A204.1 (cell line): Measurements from ENCODE around the gene KRT77.
"Not testable (repeated sequence)": the region's sequence is repeated elsewhere in the genome, so short reads cannot be mapped to it uniquely, and the experiment has no call there.

ENCODE experiments used
- FAIRE-seq: peaks from 2 replicates; lab custom pipeline; 2012; peaks lifted over from hg19 to GRCh38; lab: Jason Lieb, UNC

The KRT77 gene

DNA sequence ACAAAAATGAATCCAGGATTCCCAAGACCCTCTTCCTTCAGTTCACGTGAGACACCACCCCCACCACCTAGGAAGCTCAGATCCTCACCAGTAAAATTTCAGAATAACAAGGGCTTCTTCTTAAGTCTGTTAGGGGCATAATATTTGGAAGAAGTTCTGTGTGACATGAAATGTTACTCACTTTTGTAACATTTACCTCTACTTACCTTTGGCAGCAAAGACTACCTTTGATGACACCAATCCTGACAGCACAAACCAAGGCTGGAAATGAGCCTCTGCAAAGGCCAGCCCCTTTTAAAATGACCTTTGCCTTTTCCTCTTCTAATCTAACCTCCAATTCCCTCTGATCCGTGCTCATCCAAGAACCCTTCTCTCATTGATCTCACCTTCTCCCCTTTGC is 19.4 kb upstream of the KRT77 start:
- no peak for FAIRE-seq

DNA sequence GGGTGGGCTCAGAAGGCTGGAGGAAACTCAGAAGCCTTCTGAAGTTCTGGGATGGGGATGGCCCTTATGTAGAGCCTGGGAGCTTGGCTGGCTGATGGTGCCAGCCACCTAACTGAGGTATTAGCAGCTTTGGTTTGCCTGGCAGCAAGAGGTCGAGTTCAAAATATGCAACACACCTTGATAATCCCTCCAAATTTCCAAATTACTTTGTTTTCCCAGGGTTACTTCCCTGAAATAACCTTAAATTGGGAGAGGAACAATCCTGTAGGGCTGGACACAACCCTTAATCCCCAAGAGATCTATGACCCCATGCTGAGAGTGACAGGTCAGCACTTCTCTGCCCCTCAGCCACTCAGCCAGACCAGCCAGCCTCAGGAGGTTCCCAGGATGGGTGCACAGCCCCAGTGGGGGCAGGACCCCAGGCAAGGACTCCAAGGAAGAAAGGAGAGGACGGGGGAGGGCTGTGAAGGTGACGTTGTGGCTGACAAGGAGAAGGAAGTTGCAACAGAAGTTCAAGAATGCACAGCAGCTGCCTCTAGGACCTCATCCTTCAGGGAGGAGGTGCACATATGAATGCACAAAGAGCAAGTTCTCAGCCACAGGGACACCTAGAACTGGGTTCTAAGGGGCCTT is 18.6 kb upstream of the KRT77 start:
- no peak for FAIRE-seq

DNA sequence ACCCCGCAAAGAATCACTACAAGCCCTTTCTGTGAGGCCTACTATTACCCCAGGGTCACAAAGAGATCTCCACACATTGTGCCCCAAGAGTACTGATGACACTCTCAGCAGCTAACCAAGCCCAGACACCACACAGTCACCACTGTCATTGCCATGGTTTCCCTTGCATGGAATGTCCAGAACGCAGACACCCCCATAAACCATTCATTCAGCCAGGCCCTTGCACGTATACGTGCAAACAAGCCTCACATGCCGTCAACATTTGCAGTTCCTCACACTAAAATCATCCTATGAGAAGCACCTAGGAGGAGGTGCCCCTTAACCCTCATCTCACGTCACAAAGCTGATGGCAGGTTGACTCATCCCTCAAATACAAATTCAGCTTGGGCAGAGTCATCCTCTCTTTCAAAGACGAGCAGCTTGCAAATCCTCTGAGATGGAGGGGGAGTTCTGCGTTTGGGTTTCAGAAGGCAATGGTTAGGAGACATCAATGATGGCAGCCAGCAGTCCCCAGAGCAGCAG is 17.1 kb upstream of the KRT77 start:
- FAIRE-seq, result no peak

DNA sequence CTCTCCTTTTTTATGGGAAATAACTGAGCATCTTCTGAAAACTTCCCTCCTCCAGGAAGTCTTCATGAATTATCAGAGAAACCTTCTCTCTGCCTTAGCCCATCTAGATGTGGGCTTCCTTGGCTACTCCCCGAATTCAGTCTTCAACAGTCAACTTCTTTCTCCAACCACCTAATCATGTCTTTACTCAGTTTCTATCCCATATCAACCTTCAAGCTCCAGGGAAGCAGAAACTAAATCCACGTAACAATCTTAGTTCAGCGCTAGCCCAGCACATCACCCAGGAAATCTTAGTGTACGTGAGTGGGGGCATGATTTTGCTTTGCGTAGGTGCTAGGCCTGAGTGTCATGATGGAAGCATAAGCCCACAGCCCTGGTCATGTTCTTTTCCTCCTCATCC is 12.7 kb upstream of the KRT77 start:
- no peak for FAIRE-seq

DNA sequence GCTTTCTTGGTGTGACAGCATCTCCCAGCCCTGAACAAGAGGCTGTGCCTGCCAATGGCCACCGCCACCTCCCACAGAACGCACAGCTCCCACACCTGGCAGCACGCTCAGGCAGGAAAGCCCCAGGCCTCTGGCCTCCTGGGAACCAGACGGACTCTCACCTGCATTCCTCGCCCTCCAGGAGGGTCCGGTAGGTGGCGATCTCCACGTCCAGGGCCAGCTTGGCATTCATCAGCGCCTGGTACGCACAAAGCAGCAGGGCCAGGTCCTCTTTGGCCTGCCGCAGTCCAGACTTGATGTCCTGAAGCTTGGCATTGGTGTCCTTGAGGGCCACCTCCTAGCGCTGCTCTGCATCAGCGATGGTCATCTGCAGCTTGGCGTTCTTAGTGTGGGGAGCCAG is 12.1 kb upstream of the KRT77 start:
- FAIRE-seq, result no peak

DNA sequence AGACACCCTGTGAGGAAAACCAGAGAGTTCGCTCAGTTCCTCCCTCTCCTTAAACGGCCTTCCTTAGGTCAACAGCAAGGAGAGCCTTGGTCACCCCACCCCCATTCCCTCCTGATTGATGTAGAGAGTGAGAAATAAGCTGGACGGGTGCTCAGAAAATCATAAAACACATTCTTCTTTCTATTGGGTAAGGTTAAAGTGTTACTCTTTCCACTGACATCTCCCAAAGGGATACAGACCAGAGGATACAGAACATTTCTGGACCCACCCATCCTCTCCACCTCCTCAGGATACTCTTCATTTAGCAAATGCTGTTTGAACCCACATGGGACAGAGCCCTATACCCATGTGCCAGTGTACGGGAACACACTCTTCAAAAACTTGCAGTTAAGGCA is 11.6 kb upstream of the KRT77 start:
- no peak for FAIRE-seq

DNA sequence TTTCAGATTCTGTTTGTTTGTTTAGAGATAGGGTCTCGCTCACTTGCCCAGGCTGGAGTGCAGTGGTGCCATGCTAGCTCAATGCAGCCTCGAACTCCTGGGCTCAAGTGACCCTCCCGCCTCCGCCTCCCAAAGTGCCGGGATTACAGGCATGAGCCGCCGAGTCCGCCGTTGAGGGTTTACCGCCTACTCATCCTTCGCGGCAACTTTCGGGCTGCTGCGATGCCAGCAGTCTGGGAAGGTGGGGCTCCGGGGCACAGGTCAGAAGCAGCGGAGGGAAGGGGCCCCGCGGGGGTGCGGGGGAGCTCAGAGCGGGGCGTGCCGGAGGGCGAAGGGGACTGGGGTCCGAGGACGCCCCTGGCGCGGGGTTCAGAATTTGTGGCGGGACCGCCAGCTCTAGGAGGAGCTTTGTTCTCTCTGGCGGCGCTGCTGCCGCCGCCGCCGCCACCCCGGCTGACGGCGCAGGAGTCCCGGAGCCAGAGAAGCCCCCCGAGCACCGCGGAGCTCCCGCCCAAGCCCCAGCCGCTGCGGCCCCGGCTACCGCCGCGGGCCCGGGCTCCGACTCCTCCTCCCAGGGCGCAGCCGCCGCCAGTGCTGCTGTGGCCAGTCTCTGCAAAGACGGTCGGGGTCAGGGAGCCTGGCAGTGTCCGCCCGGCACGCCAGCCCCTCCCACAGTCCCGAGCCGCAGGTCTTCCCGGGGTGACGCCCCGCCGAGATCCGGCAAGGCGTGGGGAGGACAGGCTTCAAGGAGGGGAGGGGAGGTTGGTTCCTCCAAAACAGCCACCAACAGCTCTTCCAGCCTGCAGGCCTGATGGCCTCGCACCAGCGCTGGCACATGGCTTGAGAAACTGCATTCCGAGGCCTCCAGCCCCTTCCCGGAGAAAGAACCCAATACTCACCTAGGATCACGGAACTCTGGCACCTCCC is 10.9 kb upstream of the KRT77 start:
- no peak for FAIRE-seq

DNA sequence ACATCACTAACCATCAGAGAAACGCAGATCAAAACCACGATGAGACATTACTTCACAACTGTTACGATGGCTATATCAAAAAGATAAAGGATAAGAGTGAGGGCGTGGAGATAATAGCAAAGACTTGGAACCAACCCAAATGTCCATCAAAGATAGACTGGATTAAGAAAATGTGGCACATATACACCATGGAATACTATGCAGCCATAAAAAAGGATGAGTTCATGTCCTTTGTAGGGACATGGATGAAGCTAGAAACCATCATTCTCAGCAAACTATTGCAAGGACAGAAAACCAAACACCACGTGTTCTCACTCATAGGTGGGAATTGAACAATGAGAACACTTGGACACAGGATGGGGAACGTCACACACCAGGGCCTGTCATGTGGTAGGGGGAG is 8.8 kb upstream of the KRT77 start:
- not testable (repeated sequence) for FAIRE-seq

DNA sequence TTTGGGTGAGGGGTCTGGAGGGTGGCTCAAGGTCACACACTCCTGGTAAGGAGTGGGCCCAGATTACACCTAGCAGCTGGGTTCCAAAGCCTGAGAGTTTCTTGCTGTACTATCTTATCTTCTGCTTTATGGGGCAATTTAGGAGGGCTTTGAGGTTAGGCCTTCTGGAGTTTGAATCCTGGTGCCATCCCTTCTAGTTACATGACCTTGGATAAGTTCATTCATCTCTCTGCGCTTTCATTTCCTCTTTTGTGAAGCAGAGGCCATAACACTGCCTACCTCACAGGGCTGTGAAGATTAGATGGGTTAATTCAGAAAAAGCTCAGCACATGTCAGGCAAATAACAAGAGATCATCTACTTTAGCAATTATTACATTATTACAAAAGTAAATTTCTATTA is 7.4 kb upstream of the KRT77 start:
- no peak for FAIRE-seq

DNA sequence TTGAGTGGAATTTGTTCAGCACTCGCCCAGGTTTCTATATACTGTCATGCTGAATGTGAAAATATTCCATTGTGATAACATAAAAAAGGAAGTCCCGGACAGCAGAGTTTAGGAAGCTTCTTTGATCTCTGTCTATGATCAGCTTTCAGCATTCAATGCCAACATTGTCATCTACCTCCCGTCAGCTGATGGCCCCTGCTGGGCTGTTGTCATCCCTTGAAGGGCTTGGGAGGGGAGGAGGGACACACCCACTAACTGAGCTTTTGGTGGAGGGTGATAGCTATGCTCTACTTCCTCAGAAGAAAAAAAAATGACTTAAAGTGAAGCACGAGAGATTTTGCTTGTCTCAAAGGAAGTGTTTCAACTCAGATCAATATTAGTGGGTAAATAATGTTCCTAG is 4.7 kb upstream of the KRT77 start:
- FAIRE-seq, result no peak

DNA sequence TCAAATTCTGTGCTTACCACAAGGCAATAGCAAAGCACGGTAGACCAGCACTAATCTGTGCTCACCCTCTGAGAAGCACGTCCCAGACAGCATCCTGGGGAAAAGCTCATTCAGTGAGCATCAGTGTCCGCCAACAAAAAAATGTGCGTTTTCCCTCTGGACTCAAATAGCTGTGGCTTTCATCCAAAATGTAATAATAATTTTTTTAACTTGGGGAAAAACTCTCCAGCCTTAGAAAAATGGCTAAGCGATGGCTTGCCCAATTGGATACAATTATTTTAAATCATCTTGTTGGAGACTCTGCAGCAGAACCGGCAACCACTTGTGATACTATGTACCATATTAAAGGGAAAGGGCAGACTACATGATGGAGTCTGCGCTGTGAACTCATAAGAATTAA is 1.1 kb upstream of the KRT77 start:
- FAIRE-seq, result no peak

DNA sequence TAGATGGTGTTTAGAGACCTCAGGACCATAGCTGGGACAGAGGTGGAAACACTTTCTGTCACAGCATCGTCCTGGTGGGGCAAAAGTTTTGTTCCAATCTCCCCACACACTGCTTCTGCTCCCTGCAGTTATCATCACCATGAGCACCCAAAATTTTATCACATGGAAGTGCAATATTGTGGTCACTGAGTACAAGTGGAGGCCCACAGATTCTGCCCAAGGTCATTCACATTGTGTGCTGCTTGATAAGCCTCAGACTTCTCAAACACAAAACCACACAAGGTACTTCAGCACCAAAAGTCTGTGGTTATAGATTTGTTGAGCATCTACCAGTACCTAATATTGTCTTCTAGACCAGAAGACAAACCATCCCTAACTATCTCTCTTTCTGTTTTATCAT is 554 bp upstream of the KRT77 start:
- FAIRE-seq, result no peak

DNA sequence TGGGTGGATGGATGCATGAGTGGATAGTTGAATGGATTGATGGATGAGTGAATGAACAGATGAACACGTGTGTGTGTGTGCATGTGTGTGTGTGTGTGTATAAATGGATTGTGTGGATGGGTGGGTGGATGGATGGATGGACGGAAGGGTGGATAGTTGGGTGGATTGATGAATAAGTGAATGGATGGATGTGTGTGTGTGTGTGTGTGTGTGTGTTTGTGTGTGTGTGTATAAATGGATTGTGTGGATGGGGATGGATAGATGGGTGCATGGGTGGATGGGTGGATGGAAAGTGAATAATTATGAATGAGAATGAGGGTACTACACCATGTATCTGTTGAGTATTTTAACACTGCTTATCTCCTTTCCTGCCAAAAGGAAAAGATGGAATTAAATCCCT is 986 bp downstream of the KRT77 start:
- FAIRE-seq, result no peak

DNA sequence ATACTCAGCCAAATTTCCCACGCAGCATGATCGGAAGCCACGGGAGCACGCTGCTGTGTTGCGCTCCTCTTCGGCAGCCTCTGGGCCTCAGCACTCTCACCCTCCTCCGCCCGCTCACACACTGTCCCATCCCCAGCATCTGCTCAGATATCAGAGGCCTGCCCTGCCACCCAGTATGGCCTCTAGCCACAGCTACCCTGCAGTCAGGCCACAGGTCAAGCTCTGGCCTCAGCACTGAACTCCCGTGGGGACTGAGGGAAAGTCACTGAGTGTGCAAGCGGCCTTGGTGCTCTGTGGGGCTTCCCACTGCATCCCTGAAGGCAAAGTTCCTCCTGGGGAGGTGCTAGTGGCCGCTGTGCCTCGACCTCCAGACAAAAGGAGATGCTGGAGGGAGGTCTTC is 2.0 kb downstream of the KRT77 start:
- FAIRE-seq, result no peak

DNA sequence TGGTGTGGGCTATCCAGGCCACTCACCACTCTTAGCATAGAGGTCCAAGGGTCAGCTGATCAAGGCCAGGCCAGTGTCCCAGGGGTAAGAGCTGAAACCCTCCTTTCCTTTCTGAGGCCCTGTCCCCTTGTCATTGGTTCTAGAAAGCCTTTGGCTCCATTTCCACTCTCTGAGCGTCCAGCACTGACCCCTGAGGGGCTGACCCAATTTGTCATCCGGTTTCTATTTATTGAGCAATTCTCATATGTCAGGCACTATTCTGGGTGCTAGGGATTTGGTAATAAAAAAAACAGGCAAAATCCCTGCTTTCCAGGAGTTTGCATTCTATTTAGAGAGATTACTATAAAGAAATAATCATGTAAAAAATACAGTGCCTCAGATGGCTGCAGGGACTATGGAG is 3.4 kb downstream of the KRT77 start:
- FAIRE-seq, result no peak

DNA sequence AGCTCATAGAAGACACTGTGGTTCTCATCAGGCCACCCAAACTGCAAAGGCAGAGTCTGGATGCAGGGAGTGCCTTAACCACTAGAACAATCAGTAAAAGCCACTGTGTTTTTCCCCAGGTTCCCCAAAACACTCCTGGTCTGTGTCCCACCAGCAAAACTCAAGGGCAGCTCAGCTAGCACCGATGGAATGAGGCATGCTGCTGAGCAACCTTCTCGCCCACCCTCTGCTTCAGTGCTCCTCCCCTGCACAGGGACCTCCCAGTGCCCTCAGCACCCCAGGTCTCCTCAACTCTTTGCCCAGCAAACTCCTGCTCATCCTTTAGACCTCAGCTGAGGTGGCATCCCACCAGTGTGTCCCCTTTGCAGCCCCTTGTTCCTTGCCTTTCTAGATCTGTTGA is 4.0 kb downstream of the KRT77 start:
- FAIRE-seq, result no peak

DNA sequence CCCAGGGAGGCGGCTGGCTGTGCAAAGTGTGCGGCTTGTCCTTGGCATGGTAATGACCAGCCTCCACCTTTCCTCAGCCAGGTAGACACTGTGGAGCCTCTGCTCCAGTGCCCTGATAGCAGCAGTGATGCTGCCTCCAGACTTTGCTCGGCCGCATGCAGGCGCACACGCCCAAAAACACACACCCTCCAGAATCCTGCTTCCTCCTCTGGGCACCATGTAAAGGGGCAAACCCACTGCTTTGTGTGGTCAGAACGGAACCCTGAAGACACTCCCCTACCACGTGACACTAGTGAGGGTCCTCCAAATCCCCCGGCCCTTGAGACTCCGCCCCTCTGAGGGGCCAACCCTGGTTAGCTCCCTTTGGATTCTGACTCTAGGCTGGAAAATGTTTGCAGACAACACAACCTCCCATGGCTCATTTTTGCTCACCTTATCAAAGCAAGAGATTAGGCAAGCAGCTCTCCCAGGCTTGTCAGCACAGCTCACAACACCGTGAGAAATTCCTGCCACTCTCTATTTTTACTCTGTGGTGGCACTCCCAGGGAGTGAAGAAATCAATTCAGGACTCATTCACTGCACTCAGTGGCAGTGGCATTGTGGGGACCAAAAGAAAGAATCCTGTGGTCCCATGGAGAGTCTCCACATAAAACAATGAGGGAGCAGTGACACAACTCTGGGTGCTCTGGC is 4.5 kb downstream of the KRT77 start:
- FAIRE-seq, result no peak

DNA sequence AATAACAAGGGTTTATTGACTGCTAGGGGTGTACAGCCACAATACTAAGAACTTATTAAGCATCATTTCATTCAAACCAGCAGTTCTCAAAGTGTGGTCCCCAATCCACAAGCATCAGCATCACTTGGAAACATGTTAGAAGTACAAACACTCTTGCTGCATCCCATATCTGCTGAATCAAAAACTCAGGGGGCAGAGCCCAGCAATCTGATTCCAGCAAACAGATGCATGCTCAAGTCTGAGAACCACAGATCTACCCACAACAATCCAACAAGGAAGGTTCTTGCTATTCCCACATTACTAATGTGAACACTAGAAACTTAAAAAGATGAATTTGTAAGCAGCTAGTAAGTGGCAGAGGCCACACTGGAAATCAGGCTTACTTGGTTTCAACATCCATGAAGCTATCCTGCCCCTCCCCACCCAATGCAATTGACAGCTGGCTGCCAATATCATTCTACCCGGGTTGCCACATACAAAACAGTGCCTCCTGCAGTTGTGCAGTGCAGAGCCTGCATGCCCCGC is 6.2 kb downstream of the KRT77 start:
- FAIRE-seq, result no peak

DNA sequence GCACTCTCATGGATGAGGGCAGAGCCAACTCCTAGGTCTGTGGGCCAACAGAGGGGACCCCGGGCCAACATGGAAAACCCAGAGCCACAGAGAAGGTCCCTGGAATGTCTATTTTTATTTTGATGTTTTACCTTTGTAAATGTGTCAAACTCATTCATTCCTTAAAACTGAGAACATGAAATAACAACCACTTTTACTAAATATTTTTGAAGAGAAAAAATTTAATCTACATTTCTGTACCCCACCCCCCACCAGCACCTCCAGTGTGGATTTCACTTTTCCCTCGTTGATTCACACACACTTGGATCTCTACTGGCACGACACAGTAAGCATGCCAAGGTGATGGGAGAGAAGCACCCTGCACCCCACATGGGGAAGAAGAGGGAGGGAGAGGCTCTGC is 6.7 kb downstream of the KRT77 start:
- FAIRE-seq, result no peak

DNA sequence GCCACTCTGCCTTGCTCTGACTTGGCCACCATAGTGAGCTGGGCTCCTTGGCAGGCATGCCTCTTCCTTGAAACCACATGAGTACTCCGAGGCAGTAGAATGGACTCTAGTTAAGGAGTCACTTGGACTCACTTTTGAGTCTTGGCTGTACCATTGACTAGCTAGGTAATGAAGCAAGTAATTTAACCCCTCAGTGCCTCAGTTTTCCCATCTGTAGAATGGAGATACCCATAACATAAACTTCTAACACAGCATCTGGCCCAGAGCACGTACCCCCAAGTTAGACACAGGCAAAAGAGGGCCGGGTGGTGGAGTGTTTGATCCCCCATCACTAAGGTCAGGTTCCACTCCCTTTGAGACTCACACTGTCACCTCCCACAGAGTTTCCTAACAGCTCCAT is 8.3 kb downstream of the KRT77 start:
- FAIRE-seq, result no peak

DNA sequence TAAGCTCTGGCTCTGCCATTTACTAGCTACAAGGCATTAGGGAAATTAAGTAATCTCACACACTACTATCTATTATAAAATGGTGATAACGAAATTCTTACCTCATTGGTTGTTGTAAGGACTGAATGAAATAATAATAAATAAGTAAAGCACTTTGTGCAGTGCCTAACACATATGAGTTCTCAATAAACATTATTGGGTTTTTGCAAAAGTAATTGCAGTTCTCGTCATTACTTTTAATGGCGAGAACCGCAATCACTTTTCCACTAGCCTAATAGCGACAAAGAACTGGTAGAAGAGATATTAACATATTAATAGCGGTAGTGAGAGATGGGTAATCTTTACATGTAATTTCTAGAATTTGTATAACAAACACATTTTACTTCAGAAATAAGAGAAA is 9.2 kb downstream of the KRT77 start:
- no peak for FAIRE-seq

DNA sequence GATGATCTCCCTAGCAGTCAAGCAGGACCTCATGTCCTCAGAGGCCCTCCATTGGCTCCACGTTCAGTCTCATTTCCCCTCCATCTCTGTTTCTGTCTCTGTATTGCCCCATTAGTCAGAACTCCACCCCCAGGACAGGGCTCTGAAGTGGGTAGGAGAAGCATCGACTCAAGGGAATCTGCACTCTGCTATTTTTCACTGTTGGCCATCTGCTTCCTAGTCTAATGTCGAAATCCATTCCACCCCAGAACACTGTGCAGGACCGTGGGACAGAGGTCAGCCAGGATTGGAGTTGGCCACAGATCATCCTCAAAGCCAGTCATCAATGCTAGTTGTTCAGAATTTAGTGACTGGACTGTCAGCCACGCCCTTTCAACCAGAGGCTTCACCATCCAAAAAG is 10.1 kb downstream of the KRT77 start:
- FAIRE-seq, result no peak

DNA sequence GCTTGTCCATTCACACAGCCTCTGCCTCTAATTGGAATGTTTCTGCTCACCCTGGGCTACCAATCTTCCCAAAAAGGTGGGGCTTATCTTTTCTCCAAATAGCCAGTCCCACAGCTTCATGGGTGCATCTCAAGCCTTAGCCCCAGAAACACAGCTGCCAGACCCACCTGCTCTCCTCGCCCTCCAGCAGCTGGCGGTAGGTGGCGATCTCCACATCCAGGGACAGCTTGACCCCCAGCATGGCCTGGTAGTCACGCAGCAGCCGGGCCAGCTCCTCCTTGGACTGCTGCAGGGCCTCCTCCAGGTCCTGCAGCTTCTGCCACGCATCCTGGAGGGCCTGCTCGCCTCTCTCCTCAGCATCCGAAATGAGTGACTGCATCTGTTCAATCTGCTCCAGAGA is 11.1 kb downstream of the KRT77 start:
- FAIRE-seq, result no peak
